Measurements from ENCODE around the gene TWF1. TPM values are rescaled to one million over a fixed set of nuclear protein-coding genes. Genes with fewer than 3 reads are reported as not detected.

Gene TWF1
- total and polyA plus RNA-seq, 2 donors (not counting 3 experiments of a cell fraction or from before 2014, with no cell fraction given): 23.8 to 75.5 TPM

GRCh38 chr12:43750814-43751213, 55.3 kb downstream of the TWF1 start:
- POLR2A ChIA-PET: no interaction called here
- dilution Hi-C loops (cut with MboI; ENCODE audit: extremely low pct_ligation_motif_present, low sequenced_read_pairs): no loop called here
- Histone ChIP-seq H3K4me2 (ENCODE audit: insufficient read depth, low read length) (no peak overlapping the region), H3K9me1 (replicated peaks; ENCODE audit: control insufficient read depth, extremely low read depth, insufficient read depth, low read length) (no peaks in the 10 kb centered on the region), H3K79me2 (ENCODE audit: control insufficient read depth, insufficient read depth, low read length) (no peaks in the 10 kb centered on the region), H3K4me1 (ENCODE audit: control insufficient read depth, extremely low read depth, insufficient read depth, low read length) (no peaks in the 10 kb centered on the region), H3K9me3 (replicated peaks; ENCODE audit: control insufficient read depth, insufficient read depth, low read length) (no peaks in the 10 kb centered on the region), H3K4me3 (replicated peaks in 1 of 3; ENCODE audit: insufficient read depth in 1 of 3, low read depth in 1 of 3, low read length in 3 of 3) (no peak overlapping the region), H3K36me3 (ENCODE audit: control insufficient read depth in 2 of 2, extremely low read depth in 1 of 2, insufficient read depth in 2 of 2, low read length in 2 of 2) (no peaks in the 10 kb centered on the region), H2AFZ (ENCODE audit: low read depth, low read length) (no peak overlapping the region), H3K9ac (replicated peaks; ENCODE audit: extremely low read depth, insufficient read depth, low read length) (no peak overlapping the region), H4K20me1 (replicated peaks; ENCODE audit: control insufficient read depth, extremely low read depth, insufficient read depth, low read length) (no peaks in the 10 kb centered on the region), H3K27ac (ENCODE audit: insufficient read depth, low read depth, low read length) (no peak overlapping the region), H3K27me3 (ENCODE audit: control insufficient read depth in 2 of 2, insufficient read depth in 2 of 2, low read length in 2 of 2) (no peaks in the 10 kb centered on the region)
- TF ChIP-seq FOS (IDR thresholded peaks at IDR 0.05; ENCODE audit: borderline replicate concordance, insufficient read depth, low read length) (no peak), POLR2A (IDR thresholded peaks at IDR 0.05; ENCODE audit: low read depth, low read length) (no peak), POLR2AphosphoS5 (IDR thresholded peaks at IDR 0.05; ENCODE audit: insufficient read depth, low read depth, low read length) (no peak), MAX (IDR thresholded peaks at IDR 0.05; ENCODE audit: insufficient read depth, insufficient read length) (no peak), EZH2 (IDR thresholded peaks at IDR 0.05; ENCODE audit: borderline replicate concordance, low read depth, low read length, severe bottlenecking) (no peak), JUN (IDR thresholded peaks at IDR 0.05; ENCODE audit: borderline replicate concordance, insufficient read depth, insufficient read length, low read depth) (no peak), MYC (IDR thresholded peaks at IDR 0.05; ENCODE audit: low read depth, low read length) (no peak), CTCF (IDR thresholded peaks at IDR 0.05; ENCODE audit: extremely low read depth in 1 of 2, insufficient read depth in 1 of 2, low read depth in 1 of 2, low read length in 2 of 2) (no peak), GATA2 (IDR thresholded peaks at IDR 0.05; ENCODE audit: insufficient read depth, insufficient read length, low read depth, low read length) (no peak)
- CTCF ChIA-PET: no interaction called here
- intact Hi-C loops (cut with micrococcal nuclease): no loop called here
- BruUV-seq (replicated peaks): no TSS peak
- no peak for FAIRE-seq
- DNase-seq (ENCODE audit: low read depth, low spot score): no peak

Measured in endothelial cell of umbilical vein (primary cell).